Measurements from ENCODE around the gene FIBP.

- TF ChIP-seq CTCF (IDR thresholded peaks at IDR 0.05) (no peak), EP300 (IDR thresholded peaks at IDR 0.05) (no peak), POLR2A (IDR thresholded peaks at IDR 0.05) (no peak)
Observed at GRCh38 chr11:65928667-65929066, 40.4 kb upstream of the FIBP start.
